GM19468 (cell line): ENCODE measurements around the gene GPR101.

Experiments
- ATAC-seq: cut with Tn5 transposase; IDR thresholded peaks from one replicate; pipeline ENCODE4 v1.9.1; 2021; ENCODE audit warnings: mild to moderate bottlenecking, moderate library complexity, moderate number of reproducible peaks; ENCODE audit not compliant: unreplicated experiment; ENCODE audit errors: extremely low read depth

GPR101 gene

GRCh38 chrX:137033774-137034507, at the start of gene GPR101:
GPR101 (minus strand) TSS chrX:137033995; CDS start chrX:137031674, 2,321 bp downstream.
- no peak for ATAC-seq

- no peak for ATAC-seq
Measured at GRCh38 chrX:137081239-137081638, 47.4 kb upstream of the GPR101 start.

- no peak for ATAC-seq
Measured at GRCh38 chrX:137072396-137072795, 38.6 kb upstream of the GPR101 start.

GRCh38 chrX:137071596-137071995, 37.8 kb upstream of the GPR101 start:
- ATAC-seq, result no peak

GRCh38 chrX:137067147-137067546, 33.4 kb upstream of the GPR101 start:
- ATAC-seq, result no peak

GRCh38 chrX:137062915-137063617, 29.3 kb upstream of the GPR101 start:
- ATAC-seq, result no peak

- no peak for ATAC-seq
Measured at GRCh38 chrX:137058339-137059127, 24.7 kb upstream of the GPR101 start.

- ATAC-seq, result no peak
Measured at GRCh38 chrX:137052643-137053235, 18.9 kb upstream of the GPR101 start.

GRCh38 chrX:137051978-137052642, 18.3 kb upstream of the GPR101 start:
- ATAC-seq, result peak; percentile 74

- no peak for ATAC-seq
Measured at GRCh38 chrX:137044893-137045292, 11.1 kb upstream of the GPR101 start.

- ATAC-seq, result no peak
Measured at GRCh38 chrX:137043736-137044135, 9.9 kb upstream of the GPR101 start.

- ATAC-seq, result no peak
Measured at GRCh38 chrX:137041329-137041728, 7.5 kb upstream of the GPR101 start.

- no peak for ATAC-seq
Measured at GRCh38 chrX:137040113-137040794, 6.5 kb upstream of the GPR101 start.

GRCh38 chrX:137034508-137034872, 695 bp upstream of the GPR101 start:
- no peak for ATAC-seq

- no peak for ATAC-seq
Measured at GRCh38 chrX:137032841-137033773, 688 bp downstream of the GPR101 start.

- no peak for ATAC-seq
Measured at GRCh38 chrX:137032341-137032694, 1.5 kb downstream of the GPR101 start.

GRCh38 chrX:137031517-137032340, 2.1 kb downstream of the GPR101 start:
- ATAC-seq, result no peak

GRCh38 chrX:137031039-137031438, 2.8 kb downstream of the GPR101 start:
- no peak for ATAC-seq
